ENCODE data around the gene TMEM95.

TMEM95 gene

DNA sequence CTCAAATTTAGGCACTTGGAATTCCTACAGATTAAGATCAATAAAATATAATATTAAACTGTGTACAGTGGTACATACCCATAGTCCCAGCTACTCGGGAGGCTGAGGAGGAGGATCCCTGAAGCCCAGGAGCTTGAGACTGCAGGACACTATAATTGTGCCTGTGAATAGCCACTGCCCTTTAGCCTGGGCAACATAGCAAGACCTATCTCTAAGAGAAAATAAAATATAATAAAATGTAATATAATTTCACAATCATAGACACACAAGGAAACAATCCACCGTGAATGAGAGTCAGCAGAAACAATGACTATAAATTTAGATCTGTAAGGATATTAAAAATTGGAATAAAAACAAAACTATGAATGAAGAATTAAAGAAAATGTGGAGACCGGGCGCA is 15.9 kb downstream of the TMEM95 start:
- H3K4me3 Mint-ChIP-seq, result no peak overlapping the region
- no peaks in the 10 kb centered on the region for H3K4me1 Mint-ChIP-seq
- no peak for DNase-seq

DNA sequence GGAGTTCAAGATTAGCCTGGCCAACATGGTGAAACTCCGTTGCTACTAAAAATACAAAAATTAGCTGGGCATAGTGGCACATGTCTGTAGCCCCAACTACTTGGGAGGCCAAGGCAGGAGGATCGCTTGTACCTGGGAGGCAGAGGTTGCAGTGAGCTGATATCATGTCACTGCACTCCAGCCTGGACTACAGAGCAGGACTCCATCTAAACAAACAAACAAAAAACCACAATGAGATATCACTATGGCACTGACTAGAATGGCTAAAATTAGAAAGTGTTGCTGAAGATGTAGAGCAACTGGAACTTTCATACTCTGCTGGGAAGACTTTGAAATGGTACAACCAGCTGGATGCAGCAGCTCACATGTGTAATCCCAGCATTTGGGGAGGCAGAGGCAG is 19.4 kb downstream of the TMEM95 start:
- Mint-ChIP-seq H3K9me3 (peaks cover 4 to 6% of the 10 kb centered on the region in 2 donors), H3K27ac (no peak overlapping the region), H3K27me3 (peaks cover 29% of the 10 kb centered on the region), H3K4me3 (no peak overlapping the region), H3K4me1 (no peaks in the 10 kb centered on the region)
- DNase-seq, result no peak
- ATAC-seq, result no peak

More for the DNA sequence above, 15.9 kb downstream of the TMEM95 start:
- Mint-ChIP-seq H3K27ac (no peak overlapping the region), H3K27me3 (no peaks in the 10 kb centered on the region), H3K9me3 (no peaks in the 10 kb centered on the region)
- ATAC-seq, result no peak

DNA sequence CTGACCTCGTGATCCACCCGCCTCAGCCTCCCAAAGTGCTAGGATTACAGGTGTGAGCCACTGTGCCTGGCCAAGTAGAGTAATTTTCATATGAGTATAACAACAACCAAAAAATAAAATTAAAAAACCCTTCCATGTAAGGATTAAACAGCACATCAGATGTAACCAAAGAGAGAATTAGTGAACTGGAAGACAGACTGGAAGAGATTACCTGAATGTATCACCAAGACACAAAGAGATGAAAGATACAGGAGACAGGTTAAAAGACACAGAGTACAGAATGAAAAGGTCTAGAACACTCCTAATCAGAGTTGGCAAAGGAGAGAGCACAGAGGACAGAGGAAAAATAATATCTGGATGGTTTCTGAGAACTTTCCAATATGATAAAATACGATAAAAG is 24.2 kb downstream of the TMEM95 start:
- H3K4me3 Mint-ChIP-seq, result no peak overlapping the region
- ATAC-seq (no peak), DNase-seq (no peak)
- H3K27me3 Mint-ChIP-seq, result peaks cover 68% of the 10 kb centered on the region
- peaks cover 7 to 8% of the 10 kb centered on the region in 2 donors for H3K9me3 Mint-ChIP-seq
- peaks cover 20% of the 10 kb centered on the region for H3K4me1 Mint-ChIP-seq
- no peak overlapping the region for H3K27ac Mint-ChIP-seq

DNA sequence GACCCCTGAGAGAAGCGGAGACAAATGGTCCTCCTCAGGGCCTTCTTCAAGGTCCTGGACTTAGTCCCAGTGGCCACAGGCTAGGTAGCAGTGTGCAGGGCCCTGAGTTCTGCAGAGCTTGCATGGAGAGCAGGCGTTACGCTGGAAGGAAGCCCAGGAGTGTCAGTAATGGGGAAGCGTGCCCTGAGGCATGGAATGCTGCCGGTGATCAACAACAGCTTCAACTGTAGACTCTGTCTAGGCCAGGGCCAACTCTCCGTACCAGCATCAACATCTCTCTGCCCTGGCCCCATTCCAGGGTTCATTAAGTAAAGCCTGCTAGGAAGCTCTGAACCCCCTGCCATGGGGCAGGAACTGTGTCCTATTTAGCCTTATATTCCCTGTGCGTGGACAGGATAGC is 25.4 kb downstream of the TMEM95 start:
- no peak for ATAC-seq
- Mint-ChIP-seq H3K9me3 (peaks cover 7 to 8% of the 10 kb centered on the region in 2 donors), H3K4me1 (peaks cover 28% of the 10 kb centered on the region), H3K27me3 (peaks cover 68% of the 10 kb centered on the region), H3K27ac (no peak overlapping the region), H3K4me3 (peak overlapping the region in 1 of 2 donors; percentile 9)
- no peak for DNase-seq

DNA sequence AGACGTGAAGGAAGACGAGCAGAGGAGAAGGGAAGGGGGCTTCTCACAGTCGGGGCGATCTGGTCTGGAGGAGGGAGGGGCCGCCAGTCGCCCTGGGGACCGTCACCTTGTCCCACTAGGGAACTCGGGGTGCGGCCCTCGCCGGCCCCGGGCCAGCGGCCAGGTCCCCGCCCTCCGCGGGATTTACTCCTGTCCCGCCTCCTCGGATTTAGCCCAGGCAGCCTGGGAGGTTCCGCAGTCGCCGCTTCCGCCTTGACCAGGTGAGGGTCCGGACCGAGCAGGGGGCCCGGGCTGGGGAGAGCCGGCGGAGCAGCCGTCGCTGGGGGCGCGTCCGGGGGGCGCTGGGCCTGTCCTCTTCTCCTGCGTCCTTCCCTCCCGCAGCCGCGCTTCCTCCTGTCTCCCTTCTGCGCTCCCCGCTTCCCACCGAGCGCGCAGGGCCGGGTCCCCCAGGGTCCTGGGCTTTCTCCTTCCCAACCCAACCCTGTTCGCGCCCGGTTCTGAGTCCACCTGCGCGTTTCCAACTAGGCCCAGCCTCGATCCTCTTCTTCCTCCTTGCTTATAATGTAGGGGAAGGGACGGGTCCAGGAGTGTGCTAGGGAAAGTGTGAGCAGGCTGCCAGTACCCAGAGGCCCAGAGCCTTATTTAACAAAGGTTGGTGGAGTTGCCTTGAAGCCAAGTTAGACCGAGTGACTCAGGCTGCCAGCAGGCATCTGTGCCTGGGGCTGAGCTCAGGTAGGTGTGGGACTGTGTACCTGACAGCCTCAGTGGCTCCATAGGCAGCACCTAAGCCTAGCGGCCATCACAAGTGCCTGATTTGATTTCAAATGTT is 26.1 kb downstream of the TMEM95 start, which contains the start of gene TNK1:
TNK1 (plus strand) TSS at position 235 of the 829 bp plus-strand sequence. CDS start 1,838 bp downstream, outside the sequence.
- peaks cover 67% of the 10 kb centered on the region for H3K27me3 Mint-ChIP-seq
- peaks cover 32% of the 10 kb centered on the region for H3K4me1 Mint-ChIP-seq
- peaks cover 7 to 8% of the 10 kb centered on the region in 2 donors for H3K9me3 Mint-ChIP-seq
- H3K4me3 Mint-ChIP-seq, result peak within 1 kb of the TSS in 1 of 2 donors; percentile 66
- DNase-seq (no peak), ATAC-seq (no peak)
- peak within 1 kb of the TSS in 1 of 2 donors; percentile 32 for H3K27ac Mint-ChIP-seq

DNA sequence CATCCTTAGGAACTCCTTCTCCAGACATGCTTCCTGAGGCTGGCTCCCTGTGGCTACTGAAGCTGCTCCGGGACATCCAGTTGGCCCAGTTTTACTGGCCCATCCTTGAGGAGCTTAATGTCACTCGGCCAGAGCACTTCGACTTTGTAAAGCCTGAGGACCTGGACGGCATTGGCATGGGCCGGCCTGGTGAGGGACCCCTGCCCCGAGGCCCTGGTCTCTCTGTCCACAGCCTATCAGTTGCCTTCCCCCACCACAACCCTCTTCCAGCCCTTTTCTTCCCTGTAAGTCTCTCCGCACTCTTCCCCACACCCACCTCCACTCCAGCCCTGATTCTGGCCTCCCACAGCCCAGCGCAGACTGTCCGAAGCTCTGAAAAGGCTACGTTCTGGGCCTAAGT is 27.9 kb downstream of the TMEM95 start:
- ATAC-seq (no peak), DNase-seq (no peak)
- peak overlapping the region in 1 of 2 donors; percentile 89 for H3K4me3 Mint-ChIP-seq
- no peak overlapping the region for H3K27ac Mint-ChIP-seq
- H3K27me3 Mint-ChIP-seq, result peaks cover 50% of the 10 kb centered on the region
- H3K4me1 Mint-ChIP-seq, result peaks cover 38% of the 10 kb centered on the region
- H3K9me3 Mint-ChIP-seq, result peaks cover 7 to 8% of the 10 kb centered on the region in 2 donors

DNA sequence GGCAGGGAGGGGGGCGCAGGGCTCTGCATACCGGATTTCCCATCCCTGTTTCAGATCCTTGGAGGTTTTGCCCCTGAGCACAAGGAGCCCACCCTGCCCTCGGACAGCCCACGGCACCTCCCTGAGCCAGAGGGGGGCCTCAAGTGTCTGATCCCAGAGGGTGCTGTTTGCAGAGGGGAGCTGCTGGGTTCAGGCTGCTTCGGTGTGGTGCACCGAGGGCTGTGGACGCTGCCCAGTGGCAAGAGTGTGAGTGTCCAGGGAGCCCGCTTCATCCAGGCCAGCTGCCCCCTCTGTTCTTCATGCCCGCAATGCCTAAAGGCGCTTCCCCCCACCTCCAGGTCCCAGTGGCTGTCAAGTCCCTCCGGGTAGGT is 28.4 kb downstream of the TMEM95 start:
- H3K27me3 Mint-ChIP-seq, result peaks cover 46% of the 10 kb centered on the region
- H3K4me3 Mint-ChIP-seq, result peak overlapping the region; percentile 78 to 89
- no peak for ATAC-seq

DNA sequence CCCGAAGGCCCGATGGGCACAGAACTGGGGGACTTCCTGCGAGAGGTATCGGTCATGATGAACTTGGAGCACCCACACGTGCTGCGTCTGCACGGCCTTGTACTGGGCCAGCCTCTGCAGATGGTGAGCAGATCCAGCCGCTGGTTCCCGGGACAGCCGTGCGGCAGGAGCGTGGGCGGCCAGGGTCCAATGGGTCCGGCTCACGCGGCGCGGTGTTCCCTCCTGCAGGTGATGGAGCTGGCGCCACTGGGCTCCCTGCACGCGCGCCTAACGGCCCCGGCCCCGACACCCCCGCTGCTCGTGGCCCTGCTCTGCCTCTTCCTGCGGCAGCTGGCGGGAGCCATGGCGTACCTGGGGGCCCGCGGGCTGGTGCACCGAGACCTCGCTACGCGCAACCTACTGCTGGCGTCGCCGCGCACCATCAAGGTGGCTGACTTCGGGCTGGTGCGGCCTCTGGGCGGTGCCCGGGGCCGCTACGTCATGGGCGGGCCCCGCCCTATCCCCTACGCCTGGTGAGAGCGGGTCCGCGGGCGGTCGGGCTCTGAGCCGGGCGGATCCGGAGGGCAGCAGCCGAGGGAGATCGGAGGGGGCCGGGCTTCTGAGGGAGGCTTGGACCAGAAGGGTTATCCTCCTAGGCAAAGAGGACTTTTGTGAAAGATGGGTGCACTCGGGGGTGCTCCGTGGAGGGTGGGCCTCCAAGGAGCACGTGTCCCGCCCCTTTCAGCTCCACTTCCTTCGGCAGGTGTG is 29.0 kb downstream of the TMEM95 start:
- H3K27me3 Mint-ChIP-seq, result peaks cover 43% of the 10 kb centered on the region
- H3K4me1 Mint-ChIP-seq, result peaks cover 38% of the 10 kb centered on the region
- DNase-seq, result peak; percentile 75 to 77
- peak overlapping the region; percentile 78 to 89 for H3K4me3 Mint-ChIP-seq
- peak overlapping the region in 1 of 2 donors; percentile 16 for H3K27ac Mint-ChIP-seq
- H3K9me3 Mint-ChIP-seq, result peaks cover 7% of the 10 kb centered on the region in 2 donors
- peak; percentile 97 for ATAC-seq

More for the DNA sequence above, 28.4 kb downstream of the TMEM95 start:
- no peak for DNase-seq
- peaks cover 7 to 8% of the 10 kb centered on the region in 2 donors for H3K9me3 Mint-ChIP-seq
- H3K4me1 Mint-ChIP-seq, result peaks cover 38% of the 10 kb centered on the region
- peak overlapping the region in 1 of 2 donors; percentile 16 for H3K27ac Mint-ChIP-seq

DNA sequence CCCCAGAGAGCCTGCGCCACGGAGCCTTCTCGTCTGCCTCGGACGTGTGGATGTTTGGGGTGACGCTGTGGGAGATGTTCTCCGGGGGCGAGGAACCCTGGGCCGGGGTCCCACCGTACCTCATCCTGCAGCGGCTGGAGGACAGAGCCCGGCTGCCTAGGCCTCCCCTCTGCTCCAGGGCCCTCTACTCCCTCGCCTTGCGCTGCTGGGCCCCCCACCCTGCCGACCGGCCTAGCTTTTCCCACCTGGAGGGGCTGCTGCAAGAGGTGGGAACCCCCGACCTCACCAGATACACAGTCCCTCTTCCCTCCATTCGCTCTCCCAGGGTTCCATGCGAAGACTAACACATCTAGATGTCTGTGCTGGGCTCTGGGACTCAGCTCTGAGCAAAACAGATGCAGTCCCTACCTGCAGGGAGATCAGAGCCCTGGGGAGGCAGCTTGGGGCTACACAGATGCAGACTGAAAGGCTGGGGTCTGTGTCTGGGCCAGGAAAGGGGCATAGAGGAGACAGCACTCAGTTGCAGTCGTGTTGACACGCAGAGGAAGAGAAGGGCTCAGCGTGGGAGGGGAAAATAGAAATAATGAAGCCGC is 29.6 kb downstream of the TMEM95 start:
- Mint-ChIP-seq H3K27ac (no peak overlapping the region), H3K27me3 (peaks cover 36% of the 10 kb centered on the region), H3K4me3 (peak overlapping the region; percentile 78 to 89), H3K4me1 (peaks cover 38% of the 10 kb centered on the region), H3K9me3 (peaks cover 0 to under 1% of the 10 kb centered on the region in 2 donors)
- no peak for DNase-seq
- ATAC-seq, result no peak

DNA sequence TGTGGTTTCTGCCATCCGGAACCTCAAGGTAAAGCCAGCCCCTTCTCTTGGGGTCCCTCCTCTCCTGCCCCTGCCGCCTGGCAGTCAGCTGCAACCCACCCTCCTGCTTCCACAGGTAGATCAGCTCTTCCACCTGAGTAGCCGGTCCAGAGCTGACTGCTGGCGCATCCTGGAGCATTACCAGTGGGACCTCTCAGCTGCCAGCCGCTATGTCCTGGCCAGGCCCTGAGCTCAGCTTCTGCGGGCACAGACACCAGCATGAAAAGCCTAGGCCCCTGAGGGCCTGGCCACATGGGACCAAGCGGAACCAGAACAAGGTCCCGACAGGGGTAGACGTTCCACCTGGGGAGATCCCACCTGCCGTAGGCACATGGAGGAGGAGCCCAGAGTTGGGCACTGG is 33.9 kb downstream of the TMEM95 start:
- DNase-seq (no peak), ATAC-seq (no peak)
- Mint-ChIP-seq H3K27ac (no peak overlapping the region), H3K4me3 (no peak overlapping the region), H3K27me3 (no peaks in the 10 kb centered on the region), H3K9me3 (no peaks in the 10 kb centered on the region), H3K4me1 (peaks cover 54% of the 10 kb centered on the region)

DNA sequence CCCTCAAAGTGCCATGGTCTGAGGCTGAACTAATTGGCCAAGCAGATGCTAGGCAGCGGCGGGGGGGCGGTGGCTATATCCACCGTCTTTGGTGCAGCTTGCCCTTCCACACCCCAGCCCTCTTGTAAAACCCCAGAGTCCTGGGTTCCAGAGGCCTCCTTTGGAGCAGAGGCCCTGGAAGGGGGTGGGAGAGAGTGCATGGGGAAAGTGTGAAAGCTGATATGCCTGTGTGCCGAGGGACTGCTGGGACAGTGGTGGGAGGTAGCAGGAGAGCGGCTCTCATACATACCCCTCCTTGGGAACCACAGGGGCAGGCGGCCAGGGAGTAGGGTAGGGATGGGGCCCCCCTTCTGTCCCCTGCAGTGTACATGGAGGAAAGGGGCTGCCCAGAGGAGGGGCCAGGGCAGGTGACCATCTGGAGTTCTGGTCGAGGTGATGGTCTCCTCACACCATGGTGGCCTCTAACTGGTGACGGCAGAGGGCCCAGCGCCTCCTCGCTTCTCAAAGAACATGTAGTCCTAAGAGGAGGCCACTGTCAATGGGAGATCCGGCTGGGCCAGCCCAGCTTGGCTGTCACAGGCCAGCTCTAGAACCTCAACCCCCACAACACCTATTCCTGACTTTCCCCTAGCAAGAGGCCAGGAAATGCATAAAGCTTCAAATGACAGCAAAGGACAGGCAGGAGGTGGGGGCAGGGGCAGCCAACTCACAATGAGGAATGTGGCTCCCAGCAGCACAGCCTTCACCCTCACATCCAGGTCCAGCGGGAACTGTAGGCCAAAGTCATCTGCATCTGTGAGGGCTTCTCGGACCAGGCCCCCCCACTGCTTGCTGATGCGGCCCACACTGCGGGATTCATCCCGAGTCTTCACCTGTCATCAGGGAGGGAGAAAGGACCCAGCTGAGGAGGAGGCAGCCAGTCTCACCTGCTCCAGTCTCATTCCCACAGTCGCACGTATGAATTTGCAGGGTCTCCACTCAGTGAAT is 35.3 kb downstream of the TMEM95 start:
- DNase-seq (no peak), ATAC-seq (no peak)
- Mint-ChIP-seq H3K4me3 (no peak overlapping the region), H3K27me3 (no peaks in the 10 kb centered on the region), H3K9me3 (no peaks in the 10 kb centered on the region), H3K27ac (peak overlapping the region in 1 of 2 donors; percentile 50), H3K4me1 (peaks cover 51% of the 10 kb centered on the region)

DNA sequence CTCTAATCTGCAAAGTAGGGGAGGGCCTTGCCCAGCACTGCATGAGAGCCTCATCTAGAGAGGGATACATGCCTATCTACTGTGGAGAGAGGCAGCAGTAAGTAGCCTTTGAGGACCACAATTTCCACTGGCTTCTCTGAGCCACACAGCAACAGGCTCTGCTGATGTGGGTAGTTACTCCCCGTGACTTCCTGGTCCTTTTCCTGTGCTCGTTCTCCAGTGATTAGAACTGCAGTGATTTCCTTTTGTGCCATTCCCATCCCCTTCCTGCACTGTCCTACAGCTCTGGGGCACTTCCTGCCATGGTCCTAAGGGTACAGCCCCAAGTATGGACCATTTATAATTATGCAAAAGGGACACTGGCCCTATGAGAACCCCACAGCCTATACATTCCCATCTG is 36.4 kb downstream of the TMEM95 start:
- ATAC-seq, result no peak
- DNase-seq, result no peak
- peak overlapping the region; percentile 6 to 39 for H3K27ac Mint-ChIP-seq
- peaks cover 54% of the 10 kb centered on the region for H3K4me1 Mint-ChIP-seq
- no peaks in the 10 kb centered on the region for H3K9me3 Mint-ChIP-seq
- no peaks in the 10 kb centered on the region for H3K27me3 Mint-ChIP-seq
- H3K4me3 Mint-ChIP-seq, result no peak overlapping the region

DNA sequence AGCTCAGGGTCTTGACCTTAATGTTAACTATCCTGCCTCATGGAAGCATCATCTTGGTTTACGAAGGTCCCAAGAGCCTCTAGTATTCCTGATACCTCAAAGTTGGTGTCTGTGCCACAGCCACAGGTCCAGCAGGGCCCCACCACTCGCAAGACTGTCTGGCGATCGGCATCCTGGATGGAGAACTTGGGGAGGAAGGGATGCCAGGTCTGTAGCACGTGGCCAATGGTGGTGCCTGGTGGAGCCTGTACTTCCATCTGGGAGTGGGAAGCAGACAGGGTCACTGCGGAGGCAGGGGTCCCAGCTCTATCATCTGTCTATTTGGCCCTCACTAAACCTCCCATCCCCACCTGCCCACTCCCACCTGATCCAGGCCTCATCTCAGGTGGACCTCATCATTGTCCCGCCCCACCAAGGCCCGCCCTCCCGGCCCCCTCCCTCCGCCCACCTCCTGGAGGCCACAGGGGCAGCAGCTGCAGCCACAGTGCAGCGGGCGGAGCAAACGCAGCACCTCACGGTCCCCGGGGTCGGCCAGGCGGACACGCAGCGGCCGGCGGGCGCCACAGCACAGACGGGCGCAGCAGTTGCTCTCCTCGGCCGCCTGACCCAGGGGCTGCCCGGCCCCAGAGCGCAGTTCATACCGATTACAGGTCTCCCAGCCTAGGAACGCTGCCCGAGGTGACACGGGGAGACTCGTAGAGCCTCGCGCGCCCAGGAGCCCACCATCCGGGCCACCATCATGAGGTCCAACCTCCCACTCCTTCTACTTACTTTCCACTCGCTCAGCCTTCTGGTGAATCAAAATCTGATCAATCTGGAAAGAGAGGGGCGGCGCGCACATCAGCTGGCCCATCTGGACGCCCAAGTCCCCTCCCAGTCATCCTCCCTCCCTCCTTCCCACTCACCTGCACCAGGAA is 38.0 kb downstream of the TMEM95 start:
- ATAC-seq (no peak), DNase-seq (no peak)
- Mint-ChIP-seq H3K4me1 (peaks cover 49% of the 10 kb centered on the region), H3K4me3 (peak overlapping the region; percentile 89 to 92), H3K9me3 (no peaks in the 10 kb centered on the region), H3K27ac (peak overlapping the region; percentile 46 to 75), H3K27me3 (no peaks in the 10 kb centered on the region)

All from stimulated activated naive CD8-positive, alpha-beta T cell treated with anti-CD3 and anti-CD28 coated beads, Interleukin-15, amount 100 ng/mL, for 72 hours (primary cell).